ENCODE data around the gene TMEM141. TPM values are rescaled to one million over a fixed set of nuclear protein-coding genes. Genes with fewer than 3 reads are reported as not detected.

TMEM141 gene
- total RNA-seq, 4 donors from 2014 or later, result 81.6 to 189 (median 141) TPM

DNA sequence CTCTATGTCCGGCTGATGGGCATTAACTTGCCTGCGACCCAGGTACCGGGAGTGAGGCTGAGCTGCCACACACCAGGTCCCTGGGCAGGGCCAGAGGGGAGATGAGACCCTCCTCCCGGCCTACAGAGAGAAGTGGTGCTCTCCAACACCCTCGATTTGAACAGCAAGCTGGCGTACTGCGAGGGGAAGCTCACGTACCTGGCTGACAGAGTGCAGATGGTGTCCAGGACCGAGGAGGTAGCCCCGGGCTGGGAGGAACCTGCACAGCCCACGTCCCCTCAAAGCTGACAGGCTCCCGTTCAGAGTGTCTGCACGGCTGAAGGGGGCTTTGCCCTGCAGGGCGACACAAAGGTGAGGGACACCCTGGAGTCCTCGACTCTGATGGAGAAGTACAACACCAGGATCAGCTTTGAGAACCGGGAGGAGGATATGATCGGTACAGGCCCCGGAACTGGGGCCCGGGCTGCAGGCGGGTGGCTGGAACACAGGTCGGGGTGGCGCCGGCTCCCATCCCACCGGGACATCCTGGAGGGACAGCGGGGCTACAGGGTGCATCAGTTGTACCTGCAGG, 15.6 kb downstream of the TMEM141 start:
- TF ChIP-seq CTCF (IDR thresholded peaks at IDR 0.05) (no peak), POLR2A (IDR thresholded peaks at IDR 0.05) (no peak)
- WGBS, 2 donors, result 73 to 83% methylated on average over 17 to 21 of the region's 25 CpGs
- H3K27me3 ChIP-seq, result no peaks in the 10 kb centered on the region

DNA sequence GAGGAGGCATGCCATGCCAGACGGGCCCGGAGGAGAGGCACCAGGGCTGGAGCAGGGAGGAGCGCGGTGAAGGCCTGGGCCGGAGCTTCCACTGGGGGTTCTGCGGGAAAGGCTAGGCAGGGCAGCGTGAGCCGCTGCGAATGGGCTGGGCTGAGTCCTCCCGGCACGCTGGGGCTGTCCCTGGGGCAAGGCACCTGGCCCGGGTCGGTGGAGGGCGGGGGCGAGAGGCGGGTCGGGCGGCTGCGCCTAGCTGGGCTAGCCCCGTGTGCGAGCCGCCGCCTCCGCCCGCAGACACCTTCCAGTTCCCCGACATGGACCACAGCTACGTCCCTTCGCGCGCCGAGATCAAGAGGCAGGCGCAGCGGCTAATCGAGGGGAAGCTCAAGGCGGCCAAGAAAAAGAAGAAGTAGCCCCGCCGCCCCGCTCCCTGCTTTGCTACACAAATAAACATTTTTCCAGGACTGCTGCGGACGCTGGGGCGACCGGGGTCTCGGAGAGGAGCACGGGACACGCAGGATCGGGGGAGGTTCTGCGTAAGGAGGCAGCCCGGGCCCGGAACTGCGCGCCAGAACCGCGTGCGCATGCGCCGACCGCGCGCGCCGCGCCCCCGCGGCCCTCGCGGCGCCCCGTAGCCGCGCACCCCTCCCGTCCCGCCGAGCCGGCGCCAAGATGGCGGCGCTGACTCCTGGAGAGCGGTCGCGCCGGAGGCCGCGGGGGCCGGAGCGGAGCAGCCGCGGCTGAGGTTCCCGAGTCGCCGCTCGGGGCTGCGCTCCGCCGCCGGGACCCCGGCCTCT, 16.3 kb downstream of the TMEM141 start, which contains the start of gene RABL6:
RABL6 (plus strand) TSS at position 668 of the 794 bp plus-strand sequence. CDS start 249 bp downstream, outside the sequence.
- Histone ChIP-seq H3K4me1 (peaks cover 23 to 33% of the 10 kb centered on the region in 2 donors), H3K27ac (peak within 1 kb of the TSS; percentile 69 to 91 (median 89)), H3K9me3 (no peaks in the 10 kb centered on the region), H3K4me3 (replicated peaks in 1 of 3) (peak within 1 kb of the TSS; percentile 16 to 99 (median 92)), H3K27me3 (no peaks in the 10 kb centered on the region), H3K36me3 (no peaks in the 10 kb centered on the region)
- intact Hi-C loops (cut with DNase I), result loop anchor here (5.0 kb wide), 1 partner anchor 140 kb away; the partner anchor contains the start of gene C8G
- peak; percentile 69 to 70 for DNase-seq
- 1 to 5% methylated on average over 9 to 12 of the region's 96 CpGs for WGBS, 2 donors
- TF ChIP-seq POLR2A (IDR thresholded peaks at IDR 0.05), result peak; percentile 9 to 83
- TF ChIP-seq CTCF (IDR thresholded peaks at IDR 0.05), result peak in 1 of 6 experiments; percentile 3

More for the DNA sequence above, 15.6 kb downstream of the TMEM141 start:
- DNase-seq, result no peak
- H3K27ac ChIP-seq, result no peak overlapping the region
- H3K9me3 ChIP-seq, result no peaks in the 10 kb centered on the region
- intact Hi-C loops (cut with DNase I), result loop anchor here (5.0 kb wide), 1 partner anchor 141 kb away; the partner anchor contains the start of gene C8G
- H3K36me3 ChIP-seq, result no peaks in the 10 kb centered on the region
- peak overlapping the region in 1 of 3 donors; percentile 99 for H3K4me3 ChIP-seq (replicated peaks in 1 of 3)
- peaks cover 23 to 33% of the 10 kb centered on the region in 2 donors for H3K4me1 ChIP-seq

- no peaks in the 10 kb centered on the region for H3K27me3 ChIP-seq
- H3K4me1 ChIP-seq, result peaks cover 23 to 33% of the 10 kb centered on the region in 2 donors
- DNase-seq, result peak in 1 of 2 donors; percentile 49
- WGBS, 2 donors, result 0% methylated on average over 19 to 22 of the region's 93 CpGs
- H3K9me3 ChIP-seq, result no peaks in the 10 kb centered on the region
- TF ChIP-seq POLR2A (IDR thresholded peaks at IDR 0.05) (no peak), CTCF (IDR thresholded peaks at IDR 0.05) (no peak)
- H3K27ac ChIP-seq, result peak overlapping the region; percentile 29 to 58 (median 46)
- H3K36me3 ChIP-seq, result no peaks in the 10 kb centered on the region
- peak overlapping the region; percentile 16 to 99 (median 92) for H3K4me3 ChIP-seq (replicated peaks in 1 of 3)
- intact Hi-C loops (cut with DNase I), result loop anchor here (5.0 kb wide), 1 partner anchor 139 kb away; the partner anchor contains the start of gene C8G
Measured at GRCh38 chr9:136808075-136808805, 17.1 kb downstream of the TMEM141 start.

GRCh38 chr9:136808806-136809158, 17.6 kb downstream of the TMEM141 start:
- H3K27me3 ChIP-seq, result no peaks in the 10 kb centered on the region
- peaks cover 23 to 33% of the 10 kb centered on the region in 2 donors for H3K4me1 ChIP-seq
- intact Hi-C loops (cut with DNase I), result loop anchor here (5.0 kb wide), 1 partner anchor 139 kb away; the partner anchor contains the start of gene C8G
- no peak for DNase-seq
- peak overlapping the region; percentile 16 to 99 (median 92) for H3K4me3 ChIP-seq (replicated peaks in 1 of 3)
- H3K9me3 ChIP-seq, result no peaks in the 10 kb centered on the region
- no peak for TF ChIP-seq CTCF (IDR thresholded peaks at IDR 0.05)
- peak overlapping the region in 1 of 3 donors; percentile 58 for H3K27ac ChIP-seq
- H3K36me3 ChIP-seq, result no peaks in the 10 kb centered on the region
- 9 to 11% methylated on average over 14 of the region's 14 CpGs for WGBS, 2 donors

Measured in thyroid gland (tissue), 4 donors.